Measurements from ENCODE around the gene CPT1A.
"Not testable (repeated sequence)": the region's sequence is repeated elsewhere in the genome, so short reads cannot be mapped to it uniquely, and the experiment has no call there.

Gene CPT1A

DNA sequence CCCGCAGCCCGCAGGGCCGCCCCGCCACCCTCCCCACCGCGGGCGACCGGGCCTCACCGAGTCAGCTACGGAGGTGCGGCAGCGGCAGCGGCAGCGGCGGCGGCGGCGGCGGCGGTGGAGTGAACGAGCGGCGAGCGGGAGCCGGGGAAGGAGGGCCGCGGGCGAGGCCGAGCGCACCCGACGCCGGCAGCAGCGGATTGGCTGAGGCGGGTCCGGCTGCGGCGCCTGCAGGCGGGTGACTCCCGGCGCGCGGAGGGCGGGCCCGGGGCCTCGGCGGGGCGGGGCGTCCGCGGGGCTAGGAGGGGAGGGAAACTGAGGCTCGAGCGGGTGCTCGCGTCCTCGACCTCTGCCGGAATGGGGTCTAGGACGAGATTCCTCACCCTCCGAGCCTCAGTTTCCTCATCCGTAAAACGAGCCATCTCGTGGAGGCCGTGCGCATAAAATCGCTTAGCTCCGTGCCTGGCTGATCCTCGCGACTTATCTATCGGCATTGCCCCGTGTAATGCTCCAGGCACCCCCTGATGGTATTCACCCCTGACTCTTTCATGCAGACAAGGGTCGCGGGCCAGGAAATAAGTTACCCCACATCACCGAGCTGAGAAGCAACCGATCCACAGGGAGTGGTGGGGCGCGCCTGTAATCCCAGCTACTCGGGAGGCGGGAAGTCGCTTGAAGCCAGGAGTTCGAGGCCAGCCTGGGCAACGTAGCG, at the start of gene CPT1A:
TSS of gene CPT1A (minus strand) at position 199 of the 709 bp plus-strand sequence. CDS start 26,442 bp downstream, outside the sequence.
- DNase-seq (ENCODE audit: low read depth in 1 of 2, low spot score in 1 of 2): peak; percentile 30 to 45

DNA sequence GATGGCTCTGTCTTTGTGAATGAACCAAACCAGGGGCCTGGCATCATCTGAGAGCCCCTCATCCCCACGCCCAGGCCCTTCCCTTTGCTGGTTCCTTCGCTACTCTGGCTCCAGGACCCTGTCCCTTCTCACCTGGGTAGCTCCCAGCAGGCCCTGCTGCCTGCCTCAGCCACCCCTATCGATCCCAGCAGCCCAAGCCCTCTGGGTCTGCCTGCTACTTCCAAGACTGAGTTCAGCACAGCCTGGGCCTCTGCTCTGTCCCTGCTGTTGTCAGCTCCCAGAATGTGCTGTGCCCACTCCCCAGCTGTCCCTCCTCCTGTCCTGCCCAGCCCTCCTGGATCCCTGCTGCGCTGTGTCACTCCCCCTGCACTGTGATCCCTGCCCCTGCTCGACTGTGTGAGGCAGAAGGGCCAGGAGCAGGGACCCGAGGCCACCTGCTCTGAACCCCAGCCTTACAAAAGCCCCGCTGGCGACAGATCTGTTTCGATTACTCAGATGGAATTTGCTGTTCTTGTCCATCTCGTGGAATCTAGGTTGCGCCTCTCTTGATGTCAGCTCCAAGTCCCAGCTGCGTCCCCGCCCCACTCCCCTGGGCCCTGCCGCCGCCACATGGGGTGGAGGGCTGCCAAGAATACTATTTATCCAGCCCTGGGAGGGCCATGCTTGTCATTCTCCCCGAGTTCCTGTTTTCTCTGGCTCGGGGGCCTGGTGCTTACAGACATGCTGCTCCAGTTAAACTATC, 48.9 kb upstream of the CPT1A start:
- no peak for DNase-seq (ENCODE audit: low read depth in 1 of 2, low spot score in 1 of 2)

- DNase-seq (ENCODE audit: low read depth in 1 of 2, low spot score in 1 of 2): no peak
Observed at GRCh38 chr11:68889948-68890446, 48.3 kb upstream of the CPT1A start.

- not testable (repeated sequence) for DNase-seq (ENCODE audit: low read depth in 1 of 2, low spot score in 1 of 2)
Observed at GRCh38 chr11:68884827-68885226, 43.1 kb upstream of the CPT1A start.

- DNase-seq (ENCODE audit: low read depth in 1 of 2, low spot score in 1 of 2): no peak
Observed at GRCh38 chr11:68882391-68882790, 40.7 kb upstream of the CPT1A start.

- no peak for DNase-seq (ENCODE audit: low read depth in 1 of 2, low spot score in 1 of 2)
Observed at GRCh38 chr11:68881320-68881719, 39.6 kb upstream of the CPT1A start.

DNA sequence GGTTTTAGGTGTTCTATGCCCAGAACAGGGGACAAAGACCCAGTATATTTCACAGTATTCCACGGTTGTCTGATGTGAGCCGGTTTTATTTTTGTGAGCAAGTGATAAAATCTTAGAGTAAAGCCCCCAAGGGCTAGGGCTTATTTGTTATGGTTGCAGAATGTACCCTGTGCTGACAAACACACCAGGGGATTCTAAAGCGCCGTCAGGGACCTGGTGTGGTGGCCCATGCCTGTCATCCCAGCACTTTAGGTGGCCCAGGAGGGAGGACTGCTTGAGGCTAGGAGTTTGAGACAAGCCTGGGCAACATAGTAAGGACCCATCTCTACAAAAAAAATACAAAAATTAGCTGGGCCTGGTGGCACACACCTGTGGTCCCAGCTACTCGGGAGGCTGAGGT, 39.1 kb upstream of the CPT1A start:
- no peak for DNase-seq (ENCODE audit: low read depth in 1 of 2, low spot score in 1 of 2)

DNA sequence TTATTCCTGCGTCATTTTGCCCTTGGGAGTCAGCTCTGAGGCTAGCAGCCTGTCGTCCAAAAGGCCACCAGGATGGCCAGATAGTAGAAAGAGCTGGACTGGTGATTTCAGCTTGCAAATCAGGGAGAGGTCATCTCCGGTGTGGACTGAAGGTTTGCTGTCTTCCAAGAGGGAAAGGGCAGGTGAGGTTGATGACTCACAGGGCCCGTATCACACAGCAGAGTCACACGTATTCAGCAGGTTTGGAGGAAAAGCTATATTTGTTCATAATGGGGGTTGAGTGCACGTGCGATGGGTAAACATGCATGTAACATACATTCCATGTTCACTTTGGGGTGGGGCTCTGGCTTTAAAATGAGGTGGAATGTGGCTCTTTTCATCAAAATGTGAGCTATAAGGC, 36.3 kb upstream of the CPT1A start:
- DNase-seq (ENCODE audit: low read depth in 1 of 2, low spot score in 1 of 2): no peak

DNA sequence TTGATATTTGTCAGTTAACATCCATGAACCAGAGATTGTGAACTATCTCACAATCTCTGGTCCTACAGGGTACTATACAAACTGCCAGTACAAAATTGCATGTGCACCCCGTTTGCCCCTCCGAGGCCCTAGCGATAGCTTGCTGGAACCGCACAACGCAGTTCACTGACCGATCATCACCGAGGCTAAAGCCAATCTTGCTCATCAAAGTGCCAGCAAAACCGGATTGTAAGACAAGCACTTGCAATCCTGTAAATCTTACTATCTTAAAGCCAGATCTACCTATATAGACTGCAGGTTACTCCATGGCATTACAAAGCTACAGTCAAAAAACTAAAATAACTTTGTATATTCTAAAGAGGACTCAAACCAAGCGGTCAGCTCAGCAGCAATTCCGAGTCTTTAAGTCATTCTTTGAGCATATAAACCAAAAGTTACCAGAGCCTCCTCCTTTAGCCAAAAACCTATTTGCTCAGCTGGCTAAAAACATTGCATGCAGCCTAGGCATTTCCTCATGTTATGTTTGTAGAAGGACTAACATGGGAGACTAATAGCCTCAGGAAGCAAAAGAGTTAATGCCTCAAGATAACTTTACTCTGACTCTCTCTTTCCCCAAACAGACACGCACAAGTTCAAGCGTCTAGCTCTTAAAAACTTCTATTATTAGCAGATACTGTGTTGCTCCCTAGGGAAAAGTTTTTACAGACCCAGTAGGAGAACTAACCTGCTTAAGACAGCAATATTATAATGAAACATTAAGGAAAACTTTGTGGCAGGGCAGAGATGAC, 30.7 kb upstream of the CPT1A start:
- no peak for DNase-seq (ENCODE audit: low read depth in 1 of 2, low spot score in 1 of 2)

DNA sequence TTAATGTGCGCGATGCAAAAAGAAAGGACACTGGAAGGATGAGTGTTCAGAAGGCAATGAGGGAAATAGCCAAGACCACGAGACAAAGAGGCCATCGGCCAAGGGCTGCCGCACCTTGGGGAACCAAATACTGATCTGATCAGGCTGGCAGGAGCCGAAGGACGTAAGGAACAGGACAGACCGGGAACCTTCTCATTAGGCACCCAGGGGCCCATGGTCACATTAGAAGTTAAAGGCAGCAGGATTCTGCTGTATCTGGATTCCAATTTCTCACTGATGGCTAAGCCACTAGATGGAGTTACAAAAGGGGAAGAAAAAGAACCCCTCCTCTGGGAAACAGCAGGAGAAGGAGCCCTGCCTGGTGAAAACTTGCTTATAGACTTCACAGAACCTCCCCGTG, 28.8 kb upstream of the CPT1A start:
- DNase-seq (ENCODE audit: low read depth in 1 of 2, low spot score in 1 of 2): no peak

- DNase-seq (ENCODE audit: low read depth in 1 of 2, low spot score in 1 of 2): no peak
Observed at GRCh38 chr11:68868221-68868835, 26.6 kb upstream of the CPT1A start.

- no peak for DNase-seq (ENCODE audit: low read depth in 1 of 2, low spot score in 1 of 2)
Observed at GRCh38 chr11:68867066-68867465, 25.4 kb upstream of the CPT1A start.

DNA sequence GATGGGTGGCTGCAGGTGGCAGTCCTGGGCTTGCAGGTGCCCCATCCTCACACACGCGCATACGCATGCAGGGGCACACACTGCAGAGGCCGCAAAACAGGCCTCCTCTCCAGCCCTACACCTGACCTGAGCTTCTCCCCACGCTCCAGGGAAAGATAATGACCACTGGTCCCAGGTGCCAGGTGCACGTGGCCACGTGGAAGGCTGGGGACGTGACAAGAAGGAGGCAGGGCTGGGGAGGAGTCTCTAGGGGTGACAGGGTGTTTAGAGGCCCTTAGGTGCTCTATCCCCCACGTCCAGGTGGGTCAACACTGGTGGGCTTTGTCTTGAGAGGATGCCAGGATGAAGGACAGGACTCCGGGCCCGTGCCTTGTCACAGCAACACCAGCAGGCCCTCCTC, 23.5 kb upstream of the CPT1A start:
- no peak for DNase-seq (ENCODE audit: low read depth in 1 of 2, low spot score in 1 of 2)

DNA sequence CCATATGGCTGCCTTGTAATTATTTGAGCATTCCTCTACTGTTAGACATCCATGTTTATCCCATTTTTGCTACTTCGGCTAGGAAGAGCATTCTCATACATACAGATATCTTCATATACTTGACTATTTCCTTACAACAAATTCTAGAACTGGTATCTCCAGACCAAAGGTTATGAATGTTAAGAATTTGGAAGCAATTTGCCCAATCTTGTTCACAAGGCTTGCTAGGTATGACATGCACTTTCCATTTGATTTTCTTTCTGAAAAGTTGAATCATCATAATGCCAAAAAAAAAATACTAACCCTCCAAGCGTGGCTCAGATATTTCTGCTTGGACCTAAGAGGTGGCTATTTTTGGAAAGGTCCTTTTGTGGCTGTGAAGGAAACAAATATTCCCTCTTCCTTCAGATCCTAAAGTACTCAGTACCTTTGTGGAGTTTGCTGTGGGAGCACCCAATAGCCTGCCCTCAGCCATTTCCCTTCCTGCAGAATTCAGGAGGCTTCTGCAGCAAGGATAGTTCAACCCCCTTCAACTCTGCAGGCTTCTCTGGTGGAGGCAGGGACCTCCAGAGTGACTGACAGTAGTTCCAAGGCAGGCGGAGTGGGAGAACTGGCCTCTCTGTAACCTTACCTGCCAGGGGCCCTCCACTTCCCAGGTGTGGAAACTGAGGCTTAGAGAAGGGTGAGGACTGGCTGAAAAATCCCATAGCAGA, 22.0 kb upstream of the CPT1A start:
- no peak for DNase-seq (ENCODE audit: low read depth in 1 of 2, low spot score in 1 of 2)

DNA sequence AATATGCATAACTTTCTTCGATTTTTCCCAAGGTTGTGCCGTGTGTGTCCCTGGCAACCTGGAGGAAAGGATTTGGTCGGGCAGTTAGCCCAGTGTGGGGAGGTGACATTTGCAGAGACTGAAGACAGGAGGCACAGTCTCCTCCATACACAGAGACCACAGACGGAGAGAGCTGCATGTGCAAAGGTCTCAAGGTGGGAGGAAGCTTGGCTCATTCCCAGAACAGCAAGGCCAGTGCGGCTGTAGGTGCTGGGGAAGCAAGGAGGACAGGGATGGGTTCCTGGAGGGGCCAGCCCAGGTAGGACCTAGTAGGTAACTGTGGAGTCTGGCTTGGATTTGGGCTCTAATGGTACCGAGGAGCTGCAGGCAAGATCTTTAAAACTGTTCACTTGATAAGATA, 20.7 kb upstream of the CPT1A start:
- DNase-seq (ENCODE audit: low read depth in 1 of 2, low spot score in 1 of 2): no peak

GRCh38 chr11:68859123-68859522, 17.4 kb upstream of the CPT1A start:
- no peak for DNase-seq (ENCODE audit: low read depth in 1 of 2, low spot score in 1 of 2)

DNA sequence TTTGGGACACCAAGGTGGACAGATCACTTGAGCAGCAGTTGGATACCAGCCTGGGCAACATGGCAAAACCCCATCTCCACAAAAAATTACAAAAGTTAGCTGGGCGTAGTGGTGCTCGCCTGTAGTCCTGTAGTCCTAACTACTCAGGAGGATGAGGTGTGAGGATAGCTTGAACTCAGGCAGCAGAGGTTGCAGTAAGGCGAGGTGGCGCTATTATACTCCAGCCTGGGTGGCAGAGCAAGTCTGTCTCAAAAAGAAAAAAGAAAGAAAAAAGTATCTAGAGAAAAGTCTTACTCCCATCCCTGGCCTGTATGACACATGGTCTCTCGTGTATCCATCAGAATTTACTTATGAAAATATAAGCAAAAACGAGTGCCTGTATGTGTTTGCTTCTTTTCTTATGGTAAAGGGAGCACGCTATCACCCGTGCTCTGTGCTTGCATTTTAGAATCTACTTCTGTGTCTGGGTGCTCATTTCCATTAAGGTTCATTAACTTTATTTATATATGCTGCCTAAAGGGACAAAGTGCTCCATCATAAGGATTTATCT, 15.4 kb upstream of the CPT1A start:
- no peak for DNase-seq (ENCODE audit: low read depth in 1 of 2, low spot score in 1 of 2)

DNA sequence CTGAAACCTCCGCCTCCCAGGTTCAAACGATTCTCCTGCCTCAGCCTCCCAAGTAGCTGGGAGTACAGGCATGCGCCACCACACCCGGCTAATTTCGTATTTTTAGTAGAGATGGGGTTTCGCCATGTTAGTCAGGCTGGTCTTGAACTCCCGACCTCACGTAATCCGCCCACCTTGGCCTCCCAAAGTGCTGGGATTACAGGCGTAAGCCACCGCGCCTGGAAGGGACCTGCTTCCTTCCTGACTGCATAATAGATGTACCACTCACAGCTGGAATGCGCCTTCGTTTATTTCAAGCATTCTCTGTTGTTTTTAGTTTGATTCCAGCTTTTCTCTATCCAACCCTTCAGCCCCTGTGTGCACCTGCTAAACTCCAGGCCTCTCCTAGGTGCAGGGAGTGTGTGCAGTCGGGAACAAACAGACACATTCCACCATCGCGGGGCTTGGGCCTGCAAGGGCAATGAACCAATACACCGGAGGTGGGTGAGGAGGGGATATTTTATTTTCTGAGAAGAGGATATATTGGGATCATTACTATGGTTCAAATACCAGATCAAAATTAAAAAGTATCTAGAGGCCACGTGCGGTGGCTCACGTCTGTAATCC, 14.8 kb upstream of the CPT1A start:
- DNase-seq (ENCODE audit: low read depth in 1 of 2, low spot score in 1 of 2): not testable (repeated sequence)

DNA sequence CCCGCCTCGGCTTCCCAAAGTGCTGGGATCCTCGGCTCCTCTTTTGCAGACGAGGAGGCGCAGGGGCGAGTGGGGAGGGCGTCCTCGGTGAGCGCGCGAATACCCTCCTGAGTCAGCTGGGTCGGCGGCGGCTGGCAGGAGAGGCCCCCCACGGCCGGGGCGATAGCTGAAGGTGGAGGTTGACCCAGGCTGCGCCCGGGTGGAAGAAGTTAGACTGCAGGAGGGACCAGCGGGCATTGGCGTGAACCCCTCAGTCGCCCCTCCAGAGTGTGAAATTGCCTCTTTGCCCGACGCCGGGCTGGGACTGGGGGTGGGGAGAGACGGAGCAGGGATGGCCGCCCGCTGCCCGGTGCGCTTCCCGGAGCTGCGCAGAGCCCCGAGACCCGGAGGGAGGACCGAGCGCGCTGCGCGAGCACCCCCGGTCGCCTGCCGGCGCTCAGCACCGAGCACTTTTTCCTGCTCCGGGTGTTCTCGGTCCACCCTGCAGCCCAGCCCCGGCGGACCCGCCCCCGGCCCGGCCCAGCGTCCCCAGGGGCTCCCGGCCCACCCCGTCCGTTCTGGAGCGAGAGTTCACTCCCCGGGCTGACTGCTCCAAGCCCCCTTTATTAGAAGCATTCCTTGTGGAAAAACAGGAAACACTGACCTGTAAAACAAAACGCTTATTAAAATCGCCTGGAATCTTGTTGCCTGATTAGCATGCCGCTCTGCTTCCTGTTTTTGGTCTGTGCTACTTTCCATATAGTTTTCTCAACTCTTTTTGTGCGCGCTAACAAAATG, 13.7 kb upstream of the CPT1A start:
- DNase-seq (ENCODE audit: low read depth in 1 of 2, low spot score in 1 of 2): peak in 1 of 2 donors; percentile 7

Data from activated CD4-positive, alpha-beta T cell treated with anti-CD3 and anti-CD28 coated beads, Interleukin-2, amount 50 U/mL, for 24 hours (primary cell).